ENCODE measurements around the gene RAB36.

- TF ChIP-seq POLR2A (IDR thresholded peaks at IDR 0.05) (no peak), CTCF (IDR thresholded peaks at IDR 0.05 in 4 of 5, conservative IDR thresholded peaks at IDR 0.05 in 1 of 5) (no peak)
These were observed 34.3 kb upstream of the RAB36 start for GRCh38 chr22:23110922-23111527.

Measured in gastrocnemius medialis (tissue), 4 donors.